Measurements from ENCODE around the gene KCNQ1.

The KCNQ1 gene

GRCh38 chr11:2804701-2805387, 360.0 kb downstream of the KCNQ1 start:
- DNase-seq: no peak

- DNase-seq: no peak
Measured at GRCh38 chr11:2805388-2806056, 360.7 kb downstream of the KCNQ1 start.

- DNase-seq: no peak
Measured at GRCh38 chr11:2806351-2807024, 361.7 kb downstream of the KCNQ1 start.

- DNase-seq: no peak
Measured at GRCh38 chr11:2807025-2807681, 362.3 kb downstream of the KCNQ1 start.

- DNase-seq: no peak
Measured at GRCh38 chr11:2807801-2808241, 363.0 kb downstream of the KCNQ1 start.

GRCh38 chr11:2808850-2809846, 364.3 kb downstream of the KCNQ1 start:
- DNase-seq: no peak

- DNase-seq: no peak
Measured at GRCh38 chr11:2809854-2810253, 365.0 kb downstream of the KCNQ1 start.

- no peak for DNase-seq
Measured at GRCh38 chr11:2810411-2811205, 365.8 kb downstream of the KCNQ1 start.

GRCh38 chr11:2811206-2812091, 366.6 kb downstream of the KCNQ1 start:
- no peak for DNase-seq

GRCh38 chr11:2812371-2812991, 367.7 kb downstream of the KCNQ1 start:
- no peak for DNase-seq

- DNase-seq: no peak
Measured at GRCh38 chr11:2813141-2813908, 368.5 kb downstream of the KCNQ1 start.

GRCh38 chr11:2813968-2814367, 369.2 kb downstream of the KCNQ1 start:
- DNase-seq: no peak

GRCh38 chr11:2814751-2815150, 369.9 kb downstream of the KCNQ1 start:
- no peak for DNase-seq

GRCh38 chr11:2815762-2816496, 371.1 kb downstream of the KCNQ1 start:
- no peak for DNase-seq

GRCh38 chr11:2816523-2816922, 371.7 kb downstream of the KCNQ1 start:
- DNase-seq: no peak

GRCh38 chr11:2816941-2817421, 372.2 kb downstream of the KCNQ1 start:
- no peak for DNase-seq

- DNase-seq: no peak
Measured at GRCh38 chr11:2817431-2817830, 372.6 kb downstream of the KCNQ1 start.

- no peak for DNase-seq
Measured at GRCh38 chr11:2818021-2818420, 373.2 kb downstream of the KCNQ1 start.
